Naive thymus-derived CD4-positive, alpha-beta T cell (primary cell): Measurements from ENCODE around the gene LHFPL2. TPM values are rescaled to one million over a fixed set of nuclear protein-coding genes. Genes with fewer than 3 reads are reported as not detected.

Experiments used
- ATAC-seq: fragments of 150-1000 bp; cut with Tn5 transposase; 2 replicates; pipeline ENCODE4 v1.10.0; 2021; ENCODE audit warnings: mild to moderate bottlenecking, moderate library complexity
- CTCF ChIA-PET: fragments of 350-600 bp; sonication (Branson Sonifier 250); formaldehyde crosslinking; loops from one replicate; lab custom pipeline; 2021; ENCODE audit warnings: antibody characterized with exemption; lab: Charles Lee
- POLR2A ChIA-PET: fragments of 350-600 bp; sonication (Branson Sonifier 250); formaldehyde crosslinking; loops from one replicate; lab custom pipeline; 2021; ENCODE audit warnings: antibody characterized with exemption, inconsistent platforms; lab: Charles Lee
- DNase-seq, 9 donors: peaks; one replicate each; pipeline versions ENCODE4 v3.0.0 to v3.0.0-alpha.2; 2020 to 2022; ENCODE audit warnings: mixed read lengths in 1 of 9
- H3K27ac ChIP-seq: one replicate; pipeline ENCODE4 v1.7.0; 2013; ENCODE audit warnings: mild to moderate bottlenecking, low read depth, low read length, moderate library complexity
- H3K27me3 ChIP-seq, 2 donors: one replicate each; pipeline ENCODE4 v1.7.0; 2013; ENCODE audit warnings: low read length in 2 of 2, mild to moderate bottlenecking in 2 of 2, moderate library complexity in 2 of 2; ENCODE audit not compliant: control insufficient read depth in 2 of 2, insufficient read depth in 2 of 2
- H3K36me3 ChIP-seq, 3 experiments: 1 replicate in 2 of 3; 2 replicates in 1 of 3; pipeline ENCODE4 v1.7.0; 2013; ENCODE audit warnings: low read length in 3 of 3, mild to moderate bottlenecking in 3 of 3, moderate library complexity in 1 of 3; ENCODE audit not compliant: insufficient read depth in 3 of 3, control insufficient read depth in 2 of 3
- H3K4me1 ChIP-seq, 2 donors: one replicate each; pipeline ENCODE4 v1.7.0; 2013; ENCODE audit warnings: low read length in 2 of 2, mild to moderate bottlenecking in 2 of 2, moderate library complexity in 1 of 2; ENCODE audit not compliant: control insufficient read depth in 2 of 2, insufficient read depth in 2 of 2
- H3K4me3 ChIP-seq: 2 replicates; pipeline ENCODE4 v1.7.0; 2013; ENCODE audit warnings: mild to moderate bottlenecking, low read length
- H3K9me3 ChIP-seq, 3 experiments: 1 replicate in 2 of 3; 2 replicates in 1 of 3; pipeline ENCODE4 v1.7.0; 2013; ENCODE audit warnings: low read length in 3 of 3; ENCODE audit not compliant: control insufficient read depth in 2 of 3
- H3K27ac Mint-ChIP-seq, 9 donors: one replicate each; pipeline ENCODE4 v1.8.0; 2020 to 2022; ENCODE audit warnings: mixed read lengths in 9 of 9, mild to moderate bottlenecking in 8 of 9, moderate library complexity in 5 of 9, inconsistent platforms in 2 of 9
- H3K27me3 Mint-ChIP-seq, 5 donors: one replicate each; pipeline ENCODE4 v1.8.0; 2021 to 2022; ENCODE audit warnings: mixed read lengths in 5 of 5, mild to moderate bottlenecking in 1 of 5
- H3K36me3 Mint-ChIP-seq, 5 donors: one replicate each; pipeline ENCODE4 v1.8.0; 2020 to 2022; ENCODE audit warnings: mixed read lengths in 5 of 5, mild to moderate bottlenecking in 3 of 5, inconsistent platforms in 1 of 5
- H3K4me1 Mint-ChIP-seq, 7 donors: one replicate each; pipeline ENCODE4 v1.8.0; 2020 to 2022; ENCODE audit warnings: mixed read lengths in 7 of 7, mild to moderate bottlenecking in 3 of 7, inconsistent platforms in 1 of 7
- H3K4me3 Mint-ChIP-seq, 10 donors: one replicate each; pipeline ENCODE4 v1.8.0; 2020 to 2022; ENCODE audit warnings: mild to moderate bottlenecking in 10 of 10, mixed read lengths in 10 of 10, moderate library complexity in 6 of 10, inconsistent platforms in 2 of 10
- H3K9me3 Mint-ChIP-seq, 11 donors: one replicate each; pipeline ENCODE4 v1.8.0; 2020 to 2022; ENCODE audit warnings: mixed read lengths in 11 of 11, mild to moderate bottlenecking in 4 of 11, inconsistent platforms in 1 of 11, moderate library complexity in 1 of 11
- intact Hi-C, 2 donors: fragments of 100-400 bp; cut with micrococcal nuclease; formaldehyde crosslinking; loops; one replicate each; pipeline ENCODE4 v1.15.1; 2023
- polyA plus RNA-seq, 2 donors: library from polyadenylated mRNA; unstranded; fragments of 300-500 nt; fragmentation: Illumina TruSeq; gene quantifications; one replicate each; pipeline ENCODE4 v1.2.3, GENCODE V29; 2021
- total RNA-seq, 6 experiments: library from RNA in 5 of 6; stranded (reverse) in 5 of 6; gene quantifications; 1 replicate in 5 of 6; 2 replicates in 1 of 6; pipeline ENCODE4 v1.2.3 and lab custom pipeline; 2021 to 2026

Gene LHFPL2
- total and polyA plus RNA-seq, 7 experiments from 2014 or later, result 0.37 to 2.9 (median 1.3) TPM; not detected in 1

DNA sequence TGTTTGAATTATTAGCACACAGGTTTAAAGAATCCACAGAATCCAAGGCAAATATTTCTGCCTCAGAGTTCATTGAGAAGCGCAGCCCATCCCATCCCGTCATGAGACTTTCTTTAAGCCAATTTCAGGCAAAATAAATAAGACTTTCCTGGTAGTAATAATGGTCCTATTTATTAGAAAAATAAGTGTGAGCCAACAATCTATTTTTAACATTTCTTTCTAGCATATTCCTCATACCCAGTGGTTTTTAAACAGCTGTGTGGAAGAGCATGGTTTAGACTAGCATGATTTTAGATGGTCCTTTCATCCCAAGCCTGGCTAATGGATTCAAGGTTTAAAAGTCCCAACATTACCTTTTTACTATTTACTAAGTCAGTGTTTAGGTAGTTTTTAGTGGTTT lies 162.4 kb downstream of the LHFPL2 start:
- intact Hi-C loops, result no loop called here
- no peak for DNase-seq
- no peaks in the 10 kb centered on the region for H3K27me3 ChIP-seq
- Mint-ChIP-seq H3K36me3 (peaks cover 0 to 17% (median 8%) of the 10 kb centered on the region in 5 donors), H3K9me3 (no peaks in the 10 kb centered on the region), H3K4me3 (no peak overlapping the region), H3K27me3 (no peaks in the 10 kb centered on the region), H3K4me1 (peaks cover 13 to 20% (median 14%) of the 10 kb centered on the region in 7 donors), H3K27ac (no peak overlapping the region)
- H3K27ac ChIP-seq, result no peak overlapping the region
- peaks cover 0 to 3% (median 0%) of the 10 kb centered on the region in 3 experiments for H3K36me3 ChIP-seq
- no peaks in the 10 kb centered on the region for H3K9me3 ChIP-seq
- ChIA-PET CTCF (no interaction called here), POLR2A (no interaction called here)
- H3K4me3 ChIP-seq, result no peak overlapping the region
- H3K4me1 ChIP-seq, result peaks cover 0 to 4% of the 10 kb centered on the region in 2 donors
- ATAC-seq, result no peak

DNA sequence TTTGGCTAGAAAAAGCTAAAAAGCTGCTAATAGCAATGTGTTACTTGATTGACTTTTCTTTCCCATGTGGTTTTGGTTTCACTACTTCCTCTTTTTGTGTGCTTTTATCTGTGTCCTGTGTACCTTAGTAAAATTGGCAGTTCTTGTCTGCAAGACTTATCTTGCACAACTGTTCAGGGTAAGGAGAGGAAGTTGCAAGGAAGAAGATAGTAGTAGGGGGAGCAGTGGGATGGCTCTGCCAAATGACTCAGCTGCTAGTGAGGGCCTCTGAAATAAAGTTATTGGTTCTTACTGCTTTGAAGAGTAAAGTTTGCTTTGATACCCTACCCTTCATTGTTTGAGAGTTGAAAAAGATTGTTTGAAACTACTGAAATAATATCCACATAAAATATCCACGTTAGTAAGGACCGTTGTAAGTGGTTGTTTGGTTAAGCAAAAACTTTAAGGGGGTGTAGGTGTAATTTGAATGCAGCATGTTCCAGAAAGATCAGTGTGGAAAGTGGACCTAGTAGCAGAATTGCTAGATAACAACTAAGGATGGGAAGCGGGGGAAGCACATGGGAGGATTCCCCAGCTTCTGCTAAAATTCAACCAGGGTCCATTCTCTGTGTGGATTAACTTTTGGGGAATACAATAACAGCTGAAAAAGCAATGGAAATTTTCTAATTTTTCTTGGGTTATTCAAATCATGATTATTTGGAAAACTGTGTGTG lies 164.6 kb downstream of the LHFPL2 start:
- Histone ChIP-seq H3K27me3 (no peaks in the 10 kb centered on the region), H3K4me1 (peaks cover 0 to 4% of the 10 kb centered on the region in 2 donors), H3K4me3 (no peak overlapping the region), H3K27ac (no peak overlapping the region), H3K9me3 (no peaks in the 10 kb centered on the region), H3K36me3 (no peaks in the 10 kb centered on the region)
- peaks cover 0 to 17% (median 2%) of the 10 kb centered on the region in 5 donors for H3K36me3 Mint-ChIP-seq
- no peak overlapping the region for H3K4me3 Mint-ChIP-seq
- intact Hi-C loops, result no loop called here
- ChIA-PET CTCF (no interaction called here), POLR2A (no interaction called here)
- H3K9me3 Mint-ChIP-seq, result no peaks in the 10 kb centered on the region
- H3K4me1 Mint-ChIP-seq, result peaks cover 13 to 20% (median 14%) of the 10 kb centered on the region in 7 donors
- ATAC-seq, result peak; percentile 90
- no peaks in the 10 kb centered on the region for H3K27me3 Mint-ChIP-seq
- peak overlapping the region in 6 of 9 donors; percentile 3 to 43 (median 28) for H3K27ac Mint-ChIP-seq
- no peak for DNase-seq

DNA sequence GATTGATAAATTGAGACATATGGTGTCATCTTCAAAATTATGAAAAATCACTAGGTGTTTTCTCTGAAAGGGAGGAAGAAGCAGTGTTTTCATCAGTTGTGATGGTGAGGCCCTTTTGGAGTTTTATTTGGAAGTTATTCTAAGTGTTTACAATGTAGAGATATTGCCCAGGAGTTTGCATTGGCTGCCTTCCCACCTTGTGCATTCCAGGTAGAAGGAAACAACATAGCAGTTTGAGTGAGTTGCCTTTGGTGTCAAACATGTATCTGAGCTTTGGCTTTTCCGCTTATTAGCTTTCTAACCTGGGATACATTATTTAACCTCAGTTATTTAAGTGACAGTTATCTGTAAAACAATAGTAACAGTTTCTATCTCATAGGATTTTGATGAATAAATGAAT lies 165.6 kb downstream of the LHFPL2 start:
- Histone ChIP-seq H3K36me3 (no peaks in the 10 kb centered on the region), H3K27me3 (no peaks in the 10 kb centered on the region), H3K4me1 (peaks cover 0 to 4% of the 10 kb centered on the region in 2 donors), H3K4me3 (no peak overlapping the region), H3K27ac (no peak overlapping the region), H3K9me3 (no peaks in the 10 kb centered on the region)
- no peak overlapping the region for H3K4me3 Mint-ChIP-seq
- POLR2A ChIA-PET, result no interaction called here
- H3K4me1 Mint-ChIP-seq, result peaks cover 13 to 20% (median 14%) of the 10 kb centered on the region in 7 donors
- ATAC-seq (no peak), DNase-seq (no peak)
- CTCF ChIA-PET, result no interaction called here
- H3K27me3 Mint-ChIP-seq, result no peaks in the 10 kb centered on the region
- H3K36me3 Mint-ChIP-seq, result peaks cover 0 to 10% (median 0%) of the 10 kb centered on the region in 5 donors
- H3K27ac Mint-ChIP-seq, result peak overlapping the region in 2 of 9 donors; percentile 28 to 43
- H3K9me3 Mint-ChIP-seq, result no peaks in the 10 kb centered on the region
- intact Hi-C loops, result no loop called here

DNA sequence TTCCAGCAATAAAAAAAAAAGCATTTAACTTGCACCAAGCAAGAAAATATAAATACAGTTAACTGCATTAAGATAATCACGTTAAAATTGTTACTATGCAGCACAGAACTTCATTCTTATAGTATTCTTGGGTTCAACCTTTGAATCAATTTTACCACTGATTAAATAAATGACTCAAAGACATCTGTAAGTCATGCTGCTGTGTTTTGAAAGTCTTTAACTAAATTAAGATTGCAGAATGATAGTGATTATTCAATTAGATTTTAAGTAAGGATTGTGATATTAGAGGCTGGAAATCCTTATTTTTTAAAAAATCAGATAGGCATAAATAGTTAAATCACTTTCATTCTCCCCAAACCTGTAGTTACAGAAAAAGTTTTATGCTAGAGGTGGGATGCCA lies 171.8 kb downstream of the LHFPL2 start:
- POLR2A ChIA-PET, result no interaction called here

DNA sequence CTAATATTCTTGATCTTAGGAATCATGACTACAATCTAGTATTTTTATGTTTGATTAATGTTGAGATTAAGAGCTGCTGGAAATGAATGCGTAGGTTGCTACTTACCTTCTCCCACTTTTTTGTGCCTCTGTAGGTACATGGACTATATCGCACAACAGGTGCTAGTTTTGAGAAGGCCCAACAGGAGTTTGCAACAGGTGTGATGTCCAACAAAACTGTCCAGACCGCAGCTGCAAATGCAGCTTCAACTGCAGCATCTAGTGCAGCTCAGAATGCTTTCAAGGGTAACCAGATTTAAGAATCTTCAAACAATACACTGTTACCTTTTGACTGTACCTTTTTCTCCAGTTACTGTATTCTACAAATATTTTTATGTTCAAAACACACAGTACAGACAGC lies 173.2 kb downstream of the LHFPL2 start:
- peaks cover 0 to 25% (median 18%) of the 10 kb centered on the region in 5 donors for H3K36me3 Mint-ChIP-seq
- H3K4me1 Mint-ChIP-seq, result peaks cover 0 to 3% (median 0%) of the 10 kb centered on the region in 7 donors
- Histone ChIP-seq H3K4me1 (no peaks in the 10 kb centered on the region), H3K27ac (no peak overlapping the region), H3K4me3 (no peak overlapping the region), H3K36me3 (no peaks in the 10 kb centered on the region), H3K9me3 (no peaks in the 10 kb centered on the region), H3K27me3 (no peaks in the 10 kb centered on the region)
- DNase-seq (no peak), ATAC-seq (no peak)
- H3K4me3 Mint-ChIP-seq, result no peak overlapping the region
- intact Hi-C loops, result no loop called here
- no peak overlapping the region for H3K27ac Mint-ChIP-seq
- no peaks in the 10 kb centered on the region for H3K27me3 Mint-ChIP-seq
- ChIA-PET CTCF (no interaction called here), POLR2A (no interaction called here)
- H3K9me3 Mint-ChIP-seq, result no peaks in the 10 kb centered on the region

More for the DNA sequence above, 171.8 kb downstream of the LHFPL2 start:
- DNase-seq, result no peak
- intact Hi-C loops, result no loop called here
- Histone ChIP-seq H3K4me1 (no peaks in the 10 kb centered on the region), H3K36me3 (no peaks in the 10 kb centered on the region), H3K27ac (no peak overlapping the region), H3K27me3 (no peaks in the 10 kb centered on the region), H3K9me3 (no peaks in the 10 kb centered on the region), H3K4me3 (no peak overlapping the region)
- Mint-ChIP-seq H3K27ac (no peak overlapping the region), H3K4me1 (peaks cover 0 to 3% (median 0%) of the 10 kb centered on the region in 7 donors), H3K9me3 (no peaks in the 10 kb centered on the region), H3K27me3 (no peaks in the 10 kb centered on the region), H3K4me3 (no peak overlapping the region), H3K36me3 (peaks cover 0 to 25% (median 12%) of the 10 kb centered on the region in 5 donors)
- no peak for ATAC-seq
- CTCF ChIA-PET, result no interaction called here

DNA sequence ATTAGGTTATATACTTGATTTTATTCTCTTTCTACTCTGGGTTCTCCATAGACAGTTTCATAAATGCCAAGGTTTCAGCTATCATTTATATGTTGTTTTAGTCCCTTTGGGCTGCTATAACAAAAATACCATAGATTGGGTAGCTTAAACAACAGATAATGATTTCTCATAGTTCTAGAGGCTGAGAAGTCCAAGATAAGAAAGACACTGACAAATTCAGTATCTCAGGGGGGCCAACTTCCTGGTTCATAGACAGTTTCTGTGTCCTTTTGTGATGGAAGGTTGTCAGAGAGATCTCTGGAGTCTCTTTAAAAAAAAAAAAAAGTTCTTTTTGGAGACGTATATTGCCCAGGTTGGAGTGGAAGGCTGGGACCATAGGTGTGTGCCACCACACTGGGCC lies 174.8 kb downstream of the LHFPL2 start:
- no peak overlapping the region for H3K4me3 ChIP-seq
- Mint-ChIP-seq H3K9me3 (no peaks in the 10 kb centered on the region), H3K4me1 (peaks cover 0 to 3% (median 0%) of the 10 kb centered on the region in 7 donors), H3K27me3 (no peaks in the 10 kb centered on the region), H3K27ac (peak overlapping the region in 1 of 9 donors; percentile 68), H3K4me3 (no peak overlapping the region), H3K36me3 (peaks cover 0 to 25% (median 18%) of the 10 kb centered on the region in 5 donors)
- no peaks in the 10 kb centered on the region for H3K4me1 ChIP-seq
- no peaks in the 10 kb centered on the region for H3K36me3 ChIP-seq
- ATAC-seq (no peak), DNase-seq (no peak)
- no peaks in the 10 kb centered on the region for H3K9me3 ChIP-seq
- intact Hi-C loops, result no loop called here
- no peaks in the 10 kb centered on the region for H3K27me3 ChIP-seq
- ChIA-PET CTCF (no interaction called here), POLR2A (no interaction called here)
- no peak overlapping the region for H3K27ac ChIP-seq
